Activated CD8-positive, alpha-beta memory T cell treated with anti-CD3 and anti-CD28 coated beads for 36 hours (primary cell): ENCODE results near the gene RBM47. TPM values are rescaled to one million over a fixed set of nuclear protein-coding genes. Genes with fewer than 3 reads are reported as not detected.

Experiments used
- CTCF ChIA-PET: fragments of 350-600 bp; sonication (Branson Sonifier 250); formaldehyde crosslinking; loops from one replicate; lab custom pipeline; 2021; ENCODE audit warnings: antibody characterized with exemption; lab: Charles Lee
- POLR2A ChIA-PET: fragments of 350-600 bp; sonication (Branson Sonifier 250); formaldehyde crosslinking; loops from one replicate; lab custom pipeline; 2021; ENCODE audit warnings: antibody characterized with exemption; lab: Charles Lee
- total RNA-seq, 2 experiments: library from RNA; stranded (reverse); gene quantifications; one replicate each; pipeline ENCODE4 v1.2.3, GENCODE V29; 2021

RBM47 gene
- total RNA-seq, 2 experiments from 2014 or later = 0.67 to 0.76 TPM

DNA sequence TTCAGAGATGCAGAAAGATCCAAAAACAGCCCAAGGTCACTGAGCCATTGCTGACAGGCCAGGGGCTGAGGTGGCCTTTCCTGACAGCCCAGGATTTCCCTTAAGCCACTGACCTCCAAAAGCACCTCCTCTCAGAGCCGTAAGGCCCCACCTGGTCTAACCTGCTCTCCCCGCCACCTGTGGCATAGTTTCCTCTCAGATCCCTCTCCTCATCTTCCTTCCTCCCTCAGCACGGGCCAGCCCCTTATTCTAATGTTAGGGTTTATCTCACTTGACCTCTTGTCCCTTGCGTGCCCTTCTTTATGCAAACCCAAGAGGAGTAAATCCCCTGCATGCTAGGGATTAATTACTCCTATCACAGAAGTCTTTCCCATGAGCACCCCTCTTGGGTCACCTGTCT is 113.0 kb downstream of the RBM47 start:
- POLR2A ChIA-PET = no interaction called here
- CTCF ChIA-PET = no interaction called here

- ChIA-PET POLR2A (no interaction called here), CTCF (no interaction called here)
These were observed 114.0 kb downstream of the RBM47 start for GRCh38 chr4:40515398-40516293.

DNA sequence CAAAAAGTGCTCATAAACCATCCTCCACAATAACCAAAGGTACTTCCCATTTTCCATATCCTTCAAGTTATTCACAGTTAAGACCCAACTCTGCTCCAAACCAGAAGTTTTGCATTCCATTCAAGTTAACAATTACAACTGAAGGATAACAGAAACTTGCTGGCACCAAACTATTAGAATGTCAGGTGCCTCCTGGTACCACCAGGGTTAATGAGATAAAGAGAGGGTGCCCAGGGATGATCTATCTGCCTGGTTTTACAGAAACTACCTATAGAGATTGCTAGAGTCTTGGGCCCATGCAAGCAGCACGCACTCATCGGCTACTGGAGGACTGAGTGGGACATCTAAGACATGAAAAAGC is 114.6 kb downstream of the RBM47 start:
- ChIA-PET CTCF (no interaction called here), POLR2A (no interaction called here)

GRCh38 chr4:40514497-40514951 is 115.1 kb downstream of the RBM47 start:
- POLR2A ChIA-PET = no interaction called here
- CTCF ChIA-PET = interaction anchor here (0.6 kb wide), 1 partner anchor 186 kb away, joined by 3 read pairs; no protein-coding TSS in a partner anchor

DNA sequence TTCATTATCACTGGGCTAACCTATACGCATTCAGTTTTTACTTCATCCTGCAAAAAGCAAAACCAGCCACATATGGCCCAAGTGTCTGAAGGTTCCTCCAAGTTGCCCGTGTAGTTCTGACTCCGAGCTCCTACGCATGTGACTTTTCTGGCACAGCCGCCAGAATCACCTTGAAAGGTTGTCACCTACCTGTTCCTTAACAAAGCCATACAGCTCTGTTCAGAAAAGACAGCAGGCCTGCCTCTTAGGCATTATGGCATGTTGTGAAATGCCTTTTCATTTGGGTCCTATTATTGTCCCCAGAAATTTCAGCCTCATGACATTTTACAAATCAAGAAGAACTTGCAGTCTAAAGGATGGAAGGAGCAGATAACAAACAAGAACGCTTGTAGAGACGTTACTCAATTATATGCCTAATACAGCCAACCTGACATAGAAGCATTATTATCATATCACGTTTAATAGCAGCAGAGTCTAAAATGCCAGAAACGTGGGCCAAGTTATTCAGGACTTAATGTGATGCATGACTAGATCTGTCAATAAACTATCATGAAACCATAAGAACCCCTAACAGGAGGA is 118.5 kb downstream of the RBM47 start:
- ChIA-PET POLR2A (no interaction called here), CTCF (no interaction called here)

DNA sequence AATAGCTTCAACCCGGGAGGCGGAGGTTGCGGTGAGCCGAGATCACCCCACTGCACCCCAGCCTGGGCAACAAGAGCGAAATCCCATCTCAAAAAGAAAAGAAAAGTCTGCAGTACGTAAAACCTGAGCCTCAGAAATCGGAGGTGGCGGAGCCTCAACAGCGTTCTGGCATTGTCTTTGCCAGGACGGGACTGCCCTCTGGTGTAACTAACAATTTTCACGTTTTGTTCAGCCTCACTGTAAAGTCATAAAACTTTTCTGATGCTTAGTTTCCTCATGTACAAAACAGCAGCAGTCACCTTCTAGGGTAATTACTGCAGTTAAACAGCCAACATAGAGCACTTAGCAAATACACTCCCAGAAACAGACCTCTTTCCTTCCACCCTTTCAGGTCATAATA is 121.7 kb downstream of the RBM47 start:
- POLR2A ChIA-PET = no interaction called here

GRCh38 chr4:40506492-40506891 is 123.2 kb downstream of the RBM47 start:
- ChIA-PET POLR2A (no interaction called here), CTCF (no interaction called here)

More for the DNA sequence above, 121.7 kb downstream of the RBM47 start:
- CTCF ChIA-PET = no interaction called here

DNA sequence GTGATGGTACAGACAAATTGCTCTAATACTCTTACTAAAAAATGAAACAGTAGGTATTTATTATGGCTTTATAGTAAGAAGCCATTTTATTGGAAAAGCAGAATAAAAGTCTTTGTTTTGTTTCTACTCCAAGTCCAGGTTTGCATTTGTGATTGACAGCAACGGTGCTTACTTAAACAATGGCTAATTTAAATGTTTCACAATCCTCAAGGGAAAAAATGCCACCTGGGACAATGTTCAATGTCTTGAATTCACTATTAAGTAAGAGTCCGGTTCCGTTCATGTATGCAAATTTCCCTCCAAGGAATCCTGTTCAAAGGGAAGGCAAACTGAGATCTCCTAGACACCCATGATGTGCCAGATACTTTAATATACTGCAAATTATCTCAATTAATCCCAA is 123.6 kb downstream of the RBM47 start:
- ChIA-PET POLR2A (no interaction called here), CTCF (no interaction called here)

DNA sequence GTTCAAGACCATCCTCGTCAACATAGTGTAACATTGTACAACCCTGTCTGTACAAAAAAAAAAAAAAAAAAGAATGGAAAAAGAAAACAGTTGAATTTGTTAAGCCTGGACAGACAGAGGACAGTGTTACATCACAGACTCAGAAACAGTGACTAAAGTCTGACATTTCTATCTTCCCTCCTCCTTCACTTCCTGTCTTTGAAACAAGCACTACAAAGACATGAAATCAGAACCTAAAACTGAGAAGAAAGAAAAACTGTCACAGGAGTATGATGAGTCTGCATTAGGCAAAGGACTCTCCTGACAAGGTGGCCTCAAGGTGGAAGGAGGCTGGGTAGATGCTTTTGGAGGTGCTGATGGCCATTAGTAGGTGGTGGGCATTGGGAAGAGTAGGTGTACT is 126.7 kb downstream of the RBM47 start:
- CTCF ChIA-PET = no interaction called here

GRCh38 chr4:40502220-40502619 is 127.4 kb downstream of the RBM47 start:
- CTCF ChIA-PET = no interaction called here

More for the DNA sequence above, 126.7 kb downstream of the RBM47 start:
- POLR2A ChIA-PET = no interaction called here

GRCh38 chr4:40500781-40501180 is 128.9 kb downstream of the RBM47 start:
- CTCF ChIA-PET = no interaction called here
- POLR2A ChIA-PET = no interaction called here

More at GRCh38 chr4:40502220-40502619, 127.4 kb downstream of the RBM47 start:
- POLR2A ChIA-PET = no interaction called here

- POLR2A ChIA-PET = no interaction called here
- CTCF ChIA-PET = no interaction called here
These were observed 136.5 kb downstream of the RBM47 start for GRCh38 chr4:40493160-40493559.

DNA sequence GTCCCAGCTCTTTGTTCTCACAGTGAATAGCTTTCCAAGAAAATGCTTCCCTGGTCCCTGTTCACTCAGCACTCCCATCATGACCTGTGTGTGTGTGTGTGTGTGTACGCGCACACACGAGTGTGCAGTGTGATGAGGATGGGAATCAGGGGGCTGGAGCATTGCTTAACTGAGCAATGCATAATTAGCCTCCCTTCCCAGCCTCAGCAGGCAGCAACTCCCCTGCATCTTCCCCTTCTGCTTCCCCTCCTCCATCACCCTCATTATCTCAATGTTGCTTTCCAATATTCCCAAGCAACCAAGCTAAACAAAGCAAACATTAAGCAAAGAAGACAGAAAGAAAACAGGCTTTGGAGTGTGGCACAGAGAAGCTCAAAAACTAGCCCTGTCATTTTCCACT is 137.0 kb downstream of the RBM47 start:
- ChIA-PET CTCF (no interaction called here), POLR2A (no interaction called here)

GRCh38 chr4:40490481-40490880 is 139.2 kb downstream of the RBM47 start:
- CTCF ChIA-PET = no interaction called here
- POLR2A ChIA-PET = no interaction called here

DNA sequence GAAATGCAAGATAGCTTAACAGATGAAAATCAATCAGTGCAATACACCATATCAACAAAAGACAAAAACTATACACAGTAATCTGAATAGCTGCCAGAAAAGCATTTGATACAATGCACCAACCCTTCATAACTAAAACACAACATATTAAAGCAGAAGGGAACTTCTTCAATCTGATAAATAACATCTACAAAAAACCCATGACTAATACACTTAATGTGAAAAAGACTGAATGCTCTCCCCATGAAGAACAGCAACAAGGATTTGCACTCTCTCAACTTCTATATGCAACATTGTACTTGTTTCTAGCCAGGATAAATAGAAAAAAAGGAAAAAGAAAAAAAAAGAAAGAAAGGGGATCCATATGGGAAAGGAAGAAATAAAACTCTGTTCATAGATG is 139.7 kb downstream of the RBM47 start:
- POLR2A ChIA-PET = no interaction called here
- CTCF ChIA-PET = no interaction called here

DNA sequence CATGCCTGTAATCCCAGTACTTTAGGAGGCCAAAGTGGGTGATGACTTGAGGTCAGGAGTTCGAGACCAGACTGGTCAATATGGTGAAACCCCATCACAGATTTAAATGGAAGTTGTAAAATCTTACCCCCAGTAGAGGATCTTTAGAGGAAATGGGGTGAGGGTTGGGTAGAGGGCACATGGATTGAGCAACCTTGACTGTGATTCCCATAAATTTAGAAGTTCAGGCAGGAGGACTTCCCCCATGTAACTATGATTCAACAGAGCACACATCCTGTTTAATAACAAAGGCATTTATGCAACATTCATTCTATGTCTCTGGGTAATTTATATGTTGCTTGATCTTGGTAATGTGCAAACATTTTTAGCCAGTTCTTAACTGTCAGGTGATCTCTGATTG is 143.1 kb downstream of the RBM47 start:
- POLR2A ChIA-PET = no interaction called here
- CTCF ChIA-PET = no interaction called here

- CTCF ChIA-PET = no interaction called here
- POLR2A ChIA-PET = interaction anchor here (0.5 kb wide), 1 partner anchor 83 kb away, joined by 3 read pairs; no protein-coding TSS in a partner anchor
These were observed 145.1 kb downstream of the RBM47 start for GRCh38 chr4:40484346-40485090.

GRCh38 chr4:40482985-40483647 is 146.5 kb downstream of the RBM47 start:
- ChIA-PET CTCF (no interaction called here), POLR2A (no interaction called here)

DNA sequence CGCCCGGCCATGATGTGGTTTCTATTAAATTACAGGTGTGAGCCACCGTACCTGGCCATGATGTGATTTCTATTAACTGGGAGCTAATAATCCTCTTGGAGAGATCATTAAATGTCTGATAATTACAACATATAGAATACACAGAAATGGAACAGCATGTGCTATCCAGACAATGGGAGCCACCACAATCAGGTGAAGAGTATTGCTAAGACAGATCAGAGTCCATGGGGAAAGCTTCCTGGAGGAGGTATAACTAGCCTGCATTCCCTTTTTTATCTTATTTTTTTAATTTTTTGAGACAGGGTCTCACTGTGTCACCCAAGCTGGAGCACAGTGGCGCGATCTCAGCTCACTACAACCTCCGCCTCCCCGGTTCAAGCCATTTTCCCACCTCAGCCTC is 147.7 kb downstream of the RBM47 start:
- CTCF ChIA-PET = no interaction called here
- POLR2A ChIA-PET = no interaction called here
